ENCODE measurements around the gene SLC6A16.

DNA sequence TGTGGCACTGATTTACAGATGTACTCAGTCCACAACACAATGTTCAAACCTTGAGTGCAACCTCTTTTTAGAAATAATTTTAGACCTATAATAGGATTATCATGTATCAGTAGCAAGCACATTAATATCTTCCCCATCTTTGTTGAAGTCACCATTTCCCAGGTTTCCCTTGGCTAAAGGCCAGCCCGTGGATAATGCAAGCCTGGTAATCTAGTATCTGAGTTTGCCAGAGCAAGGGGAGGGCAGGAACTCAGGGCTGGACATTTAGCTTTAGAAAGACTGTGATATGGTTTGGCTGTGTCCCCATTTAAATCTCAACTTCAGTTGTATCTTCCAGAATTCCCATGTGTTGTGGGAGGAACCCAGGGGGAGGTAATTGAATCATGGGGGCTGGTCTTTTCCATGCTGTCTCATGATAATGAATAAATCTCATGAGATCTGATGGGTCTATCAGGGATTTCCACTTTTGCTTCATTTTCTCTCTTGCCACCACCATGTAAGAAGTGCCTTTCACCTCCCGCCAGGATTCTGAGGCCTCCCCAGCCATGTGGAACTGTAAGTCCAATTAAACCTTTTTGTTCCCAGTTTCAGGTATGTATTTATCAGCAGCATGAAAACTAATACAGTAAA is 37.7 kb downstream of the SLC6A16 start:
- TF ChIP-seq CTCF (IDR thresholded peaks at IDR 0.05): no peak
- no peak for TF ChIP-seq POLR2A (IDR thresholded peaks at IDR 0.05)
